Activated T-cell treated with anti-CD3 and anti-CD28 coated beads, Interleukin-2, amount 50 U/mL, for 24 hours (primary cell): Measurements from ENCODE around the gene AASS.

Source experiments
- DNase-seq: peaks from one replicate; pipeline ENCODE4 v3.0.0-alpha.2; 2020
- H3K27ac Mint-ChIP-seq: 2 replicates; pipeline ENCODE4 v1.8.0; 2020; ENCODE audit warnings: mild to moderate bottlenecking, mixed read lengths
- H3K27me3 Mint-ChIP-seq: 2 replicates; pipeline ENCODE4 v1.8.0; 2020; ENCODE audit warnings: mixed read lengths
- H3K36me3 Mint-ChIP-seq: 2 replicates; pipeline ENCODE4 v1.8.0; 2020; ENCODE audit warnings: low read depth, mixed read lengths
- H3K4me1 Mint-ChIP-seq: 2 replicates; pipeline ENCODE4 v1.8.0; 2020; ENCODE audit warnings: low read depth, mixed read lengths
- H3K4me3 Mint-ChIP-seq: 2 replicates; pipeline ENCODE4 v1.8.0; 2020; ENCODE audit warnings: mild to moderate bottlenecking, moderate library complexity, mixed read lengths
- H3K9me3 Mint-ChIP-seq: 2 replicates; pipeline ENCODE4 v1.8.0; 2020; ENCODE audit warnings: mixed read lengths

AASS gene

DNA sequence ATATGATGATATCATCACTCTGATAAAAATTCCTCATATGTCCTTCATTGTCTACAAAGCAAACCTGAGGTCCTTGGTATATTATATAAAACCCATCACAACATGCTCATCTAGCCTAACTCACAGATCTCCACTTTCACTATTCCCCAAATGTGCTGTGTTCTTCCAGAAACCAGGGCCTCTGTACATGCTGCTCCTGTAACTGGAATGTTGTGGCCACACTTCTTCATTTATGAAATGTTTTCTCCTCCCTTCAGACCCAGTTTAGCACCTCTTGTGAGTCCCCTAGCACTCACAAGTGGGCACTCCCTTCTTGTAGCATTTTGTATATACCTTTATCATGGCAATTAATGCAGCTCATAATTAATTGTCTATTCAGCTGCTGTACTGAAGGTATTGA, 61.9 kb downstream of the AASS start:
- H3K27ac Mint-ChIP-seq = no peak overlapping the region
- H3K9me3 Mint-ChIP-seq = no peaks in the 10 kb centered on the region
- no peaks in the 10 kb centered on the region for H3K4me1 Mint-ChIP-seq
- no peak overlapping the region for H3K4me3 Mint-ChIP-seq
- no peaks in the 10 kb centered on the region for H3K27me3 Mint-ChIP-seq
- H3K36me3 Mint-ChIP-seq = peaks cover 26% of the 10 kb centered on the region
- no peak for DNase-seq

DNA sequence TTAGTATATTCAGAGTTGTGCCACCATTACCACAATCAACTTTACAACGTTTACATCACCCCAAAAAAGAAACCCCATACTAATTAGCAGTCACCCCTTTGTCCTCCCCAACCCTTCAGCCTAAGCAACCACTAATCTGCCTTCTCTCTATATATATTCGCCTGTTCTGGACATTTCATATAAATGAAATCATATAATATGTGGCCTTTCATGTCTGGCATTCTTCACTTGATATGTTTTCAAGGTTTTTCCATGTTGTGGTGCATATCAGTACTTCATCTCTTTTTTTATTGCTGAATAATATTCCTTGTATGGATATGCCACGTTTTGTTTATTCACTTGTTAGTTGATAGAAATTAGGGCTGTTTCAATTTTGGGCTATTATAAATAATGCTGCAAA, 70.4 kb downstream of the AASS start:
- Mint-ChIP-seq H3K4me3 (no peak overlapping the region), H3K36me3 (peaks cover 23% of the 10 kb centered on the region)

DNA sequence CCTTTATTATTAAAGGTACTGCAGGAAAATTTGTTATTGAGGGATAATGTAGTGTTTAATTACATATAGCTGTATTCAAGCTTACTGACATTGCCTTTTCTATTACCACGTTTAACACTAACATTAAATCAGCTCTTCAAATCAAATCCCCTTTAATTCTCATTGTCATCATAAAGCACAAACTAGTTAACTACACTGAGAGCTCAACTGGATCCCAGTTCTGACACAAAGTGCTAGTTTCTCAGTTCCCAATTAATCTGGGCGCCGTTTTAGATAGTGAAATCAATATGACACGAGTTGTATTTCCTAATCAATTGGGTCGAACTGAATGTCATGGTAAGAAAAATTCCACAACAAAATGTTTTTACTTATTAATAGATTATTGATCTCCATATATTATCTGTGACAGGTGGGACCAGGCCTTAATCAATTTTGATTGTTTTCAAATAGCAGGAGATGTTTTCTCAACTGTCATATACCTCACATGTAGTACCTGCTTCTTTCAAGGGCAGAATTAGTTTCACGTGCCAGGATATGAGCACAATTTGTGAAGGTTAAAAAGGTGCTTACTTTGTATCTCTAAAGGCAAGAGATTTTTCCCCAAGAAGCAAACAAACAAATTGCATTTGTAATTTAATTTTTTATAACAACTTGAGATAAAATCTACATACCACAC, 71.0 kb downstream of the AASS start:
- no peaks in the 10 kb centered on the region for H3K4me1 Mint-ChIP-seq
- no peak for DNase-seq
- peaks cover 20% of the 10 kb centered on the region for H3K36me3 Mint-ChIP-seq
- H3K27me3 Mint-ChIP-seq = no peaks in the 10 kb centered on the region
- no peak overlapping the region for H3K27ac Mint-ChIP-seq
- H3K4me3 Mint-ChIP-seq = no peak overlapping the region
- peaks cover 4% of the 10 kb centered on the region for H3K9me3 Mint-ChIP-seq

More for the DNA sequence above, 70.4 kb downstream of the AASS start:
- no peaks in the 10 kb centered on the region for H3K4me1 Mint-ChIP-seq
- no peaks in the 10 kb centered on the region for H3K27me3 Mint-ChIP-seq
- no peak overlapping the region for H3K27ac Mint-ChIP-seq
- H3K9me3 Mint-ChIP-seq = peaks cover 4% of the 10 kb centered on the region
- DNase-seq = no peak

GRCh38 chr7:122072272-122072671, 71.8 kb downstream of the AASS start:
- Mint-ChIP-seq H3K27me3 (no peaks in the 10 kb centered on the region), H3K4me1 (no peaks in the 10 kb centered on the region), H3K27ac (no peak overlapping the region), H3K9me3 (peaks cover 4% of the 10 kb centered on the region), H3K36me3 (peaks cover 13% of the 10 kb centered on the region), H3K4me3 (no peak overlapping the region)
- DNase-seq = no peak

GRCh38 chr7:122070834-122071233, 73.2 kb downstream of the AASS start:
- H3K36me3 Mint-ChIP-seq = peaks cover 3% of the 10 kb centered on the region
- no peaks in the 10 kb centered on the region for H3K4me1 Mint-ChIP-seq
- H3K27me3 Mint-ChIP-seq = no peaks in the 10 kb centered on the region
- peaks cover 4% of the 10 kb centered on the region for H3K9me3 Mint-ChIP-seq
- H3K27ac Mint-ChIP-seq = no peak overlapping the region
- no peak for DNase-seq
- H3K4me3 Mint-ChIP-seq = no peak overlapping the region

- no peak for DNase-seq
- no peaks in the 10 kb centered on the region for H3K27me3 Mint-ChIP-seq
- no peaks in the 10 kb centered on the region for H3K4me1 Mint-ChIP-seq
- no peaks in the 10 kb centered on the region for H3K36me3 Mint-ChIP-seq
- no peak overlapping the region for H3K27ac Mint-ChIP-seq
- H3K4me3 Mint-ChIP-seq = no peak overlapping the region
- no peaks in the 10 kb centered on the region for H3K9me3 Mint-ChIP-seq
These were observed 74.0 kb downstream of the AASS start for GRCh38 chr7:122070062-122070461.

DNA sequence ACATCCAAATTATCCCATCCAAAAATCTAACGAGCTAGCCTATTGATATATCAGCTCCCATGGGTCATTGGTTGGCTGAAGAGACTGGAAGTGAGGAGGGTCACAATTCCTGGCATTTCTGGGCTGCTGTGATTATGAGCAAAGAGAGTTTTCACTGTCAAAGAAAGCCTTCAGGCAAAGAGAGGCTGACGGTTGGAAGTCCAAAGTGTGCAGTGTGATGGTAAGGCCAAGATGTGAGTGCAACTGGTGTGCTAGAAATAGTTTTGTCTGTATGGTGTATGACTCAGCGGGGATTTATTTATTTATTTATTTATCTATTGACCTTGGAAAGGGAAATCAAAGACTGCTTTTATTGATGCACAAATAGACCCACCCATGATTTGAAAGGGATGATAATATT, 75.0 kb downstream of the AASS start:
- no peaks in the 10 kb centered on the region for H3K36me3 Mint-ChIP-seq
- H3K27ac Mint-ChIP-seq = no peak overlapping the region
- no peak overlapping the region for H3K4me3 Mint-ChIP-seq
- no peak for DNase-seq
- no peaks in the 10 kb centered on the region for H3K4me1 Mint-ChIP-seq
- H3K9me3 Mint-ChIP-seq = no peaks in the 10 kb centered on the region
- H3K27me3 Mint-ChIP-seq = no peaks in the 10 kb centered on the region

- DNase-seq = no peak
- Mint-ChIP-seq H3K4me1 (no peaks in the 10 kb centered on the region), H3K36me3 (no peaks in the 10 kb centered on the region), H3K4me3 (no peak overlapping the region), H3K27me3 (no peaks in the 10 kb centered on the region), H3K9me3 (no peaks in the 10 kb centered on the region), H3K27ac (no peak overlapping the region)
These were observed 76.0 kb downstream of the AASS start for GRCh38 chr7:122068046-122068445.

- Mint-ChIP-seq H3K36me3 (no peaks in the 10 kb centered on the region), H3K27me3 (no peaks in the 10 kb centered on the region), H3K9me3 (no peaks in the 10 kb centered on the region), H3K4me1 (no peaks in the 10 kb centered on the region), H3K4me3 (no peak overlapping the region), H3K27ac (no peak overlapping the region)
- DNase-seq = no peak
These were observed 77.0 kb downstream of the AASS start for GRCh38 chr7:122067077-122067476.

GRCh38 chr7:122064971-122065370, 79.1 kb downstream of the AASS start:
- no peak overlapping the region for H3K4me3 Mint-ChIP-seq
- H3K36me3 Mint-ChIP-seq = no peaks in the 10 kb centered on the region
- no peaks in the 10 kb centered on the region for H3K4me1 Mint-ChIP-seq
- H3K27me3 Mint-ChIP-seq = no peaks in the 10 kb centered on the region
- no peak for DNase-seq
- no peak overlapping the region for H3K27ac Mint-ChIP-seq
- H3K9me3 Mint-ChIP-seq = no peaks in the 10 kb centered on the region

DNA sequence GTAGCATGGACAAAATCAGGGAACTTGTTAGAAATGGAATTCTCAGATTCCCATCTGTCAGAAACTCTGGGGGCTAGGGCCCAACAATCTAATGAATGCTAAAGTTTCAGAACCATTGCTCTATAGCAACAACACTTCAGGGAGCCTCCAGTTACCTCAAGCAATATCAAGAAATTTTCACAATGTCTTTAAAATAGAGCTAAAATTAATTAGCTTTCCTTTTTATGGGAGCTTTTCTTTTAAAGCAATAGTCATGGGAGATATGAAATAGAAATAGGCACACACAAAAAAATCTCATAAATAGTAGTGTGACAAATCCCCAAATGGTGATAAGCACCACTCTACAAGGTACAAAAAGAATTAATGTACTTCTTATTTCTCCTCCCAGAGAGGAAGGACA, 80.9 kb downstream of the AASS start:
- Mint-ChIP-seq H3K4me3 (no peak overlapping the region), H3K27ac (no peak overlapping the region), H3K36me3 (no peaks in the 10 kb centered on the region), H3K4me1 (no peaks in the 10 kb centered on the region), H3K27me3 (no peaks in the 10 kb centered on the region), H3K9me3 (no peaks in the 10 kb centered on the region)
- no peak for DNase-seq

DNA sequence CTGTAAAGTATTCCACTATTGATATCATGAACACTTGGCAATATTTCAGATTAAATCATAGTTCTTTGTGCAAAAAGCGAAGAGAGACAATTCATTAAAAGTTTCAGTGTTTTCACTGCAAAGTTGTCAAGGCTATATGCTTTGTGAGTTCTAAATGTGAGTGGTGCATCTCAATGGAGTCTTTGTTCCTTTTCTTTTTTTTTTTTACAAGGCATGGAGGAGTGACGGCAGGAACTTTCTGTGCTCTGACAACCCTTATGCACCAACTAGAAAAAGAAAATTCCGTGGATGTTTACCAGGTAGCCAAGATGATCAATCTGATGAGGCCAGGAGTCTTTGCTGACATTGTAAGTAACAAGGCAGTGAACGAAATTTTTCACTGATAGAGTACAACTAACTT, 84.5 kb downstream of the AASS start:
- no peak for DNase-seq
- Mint-ChIP-seq H3K9me3 (peaks cover 2% of the 10 kb centered on the region), H3K27me3 (no peaks in the 10 kb centered on the region), H3K4me1 (no peaks in the 10 kb centered on the region), H3K27ac (no peak overlapping the region), H3K4me3 (no peak overlapping the region), H3K36me3 (no peaks in the 10 kb centered on the region)

DNA sequence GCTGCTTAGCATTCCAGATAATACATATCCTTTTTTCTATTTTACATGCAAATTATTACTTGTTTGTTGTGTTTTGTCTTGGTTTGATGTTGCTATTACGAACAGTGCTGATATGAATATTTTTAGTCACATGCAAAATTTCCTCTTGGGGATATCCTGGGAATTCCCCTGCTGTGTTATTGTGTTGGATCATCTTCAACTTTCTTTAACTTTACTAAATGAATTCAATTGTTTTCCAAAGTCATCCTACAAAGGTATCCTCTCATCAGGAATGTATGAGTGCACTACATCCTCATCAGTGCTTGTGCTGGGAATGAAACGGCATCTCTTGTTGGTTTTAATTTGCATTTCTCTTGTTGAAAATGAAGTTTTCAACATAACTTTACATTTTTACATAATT, 87.1 kb downstream of the AASS start:
- Mint-ChIP-seq H3K27ac (no peak overlapping the region), H3K36me3 (no peaks in the 10 kb centered on the region), H3K4me3 (no peak overlapping the region), H3K9me3 (peaks cover 2% of the 10 kb centered on the region), H3K4me1 (no peaks in the 10 kb centered on the region), H3K27me3 (no peaks in the 10 kb centered on the region)
- no peak for DNase-seq

- Mint-ChIP-seq H3K27me3 (no peaks in the 10 kb centered on the region), H3K27ac (no peak overlapping the region), H3K4me1 (no peaks in the 10 kb centered on the region), H3K4me3 (no peak overlapping the region), H3K9me3 (peaks cover 2% of the 10 kb centered on the region), H3K36me3 (no peaks in the 10 kb centered on the region)
- no peak for DNase-seq
These were observed 89.0 kb downstream of the AASS start for GRCh38 chr7:122055073-122055472.

GRCh38 chr7:122054393-122054792, 89.7 kb downstream of the AASS start:
- Mint-ChIP-seq H3K36me3 (no peaks in the 10 kb centered on the region), H3K27me3 (no peaks in the 10 kb centered on the region), H3K27ac (no peak overlapping the region), H3K4me3 (no peak overlapping the region), H3K9me3 (peaks cover 2% of the 10 kb centered on the region), H3K4me1 (no peaks in the 10 kb centered on the region)
- no peak for DNase-seq

- no peak for DNase-seq
- no peaks in the 10 kb centered on the region for H3K4me1 Mint-ChIP-seq
- no peaks in the 10 kb centered on the region for H3K9me3 Mint-ChIP-seq
- H3K27me3 Mint-ChIP-seq = peaks cover 3% of the 10 kb centered on the region
- no peak overlapping the region for H3K27ac Mint-ChIP-seq
- H3K4me3 Mint-ChIP-seq = no peak overlapping the region
- no peaks in the 10 kb centered on the region for H3K36me3 Mint-ChIP-seq
These were observed 97.6 kb downstream of the AASS start for GRCh38 chr7:122046402-122046801.
